GM18873 (cell line): Measurements from ENCODE around the gene GOLGA6B.
"Not testable (repeated sequence)": the region's sequence is repeated elsewhere in the genome, so short reads cannot be mapped to it uniquely, and the experiment has no call there.

Source experiments
- ATAC-seq: cut with Tn5 transposase; IDR thresholded peaks from one replicate; pipeline ENCODE4 v1.9.1; 2021; ENCODE audit warnings: mild to moderate bottlenecking, moderate library complexity, moderate number of reproducible peaks; ENCODE audit not compliant: unreplicated experiment, low FRiP score

Gene GOLGA6B

GRCh38 chr15:72654397-72654796, at the start of gene GOLGA6B:
TSS of gene GOLGA6B (plus strand) at chr15:72654697. CDS start at chr15:72654738, 41 bp downstream.
- not testable (repeated sequence) for ATAC-seq

GRCh38 chr15:72604794-72605193, 49.7 kb upstream of the GOLGA6B start:
- ATAC-seq, result no peak

GRCh38 chr15:72608084-72608483, 46.4 kb upstream of the GOLGA6B start:
- ATAC-seq, result not testable (repeated sequence)

- no peak for ATAC-seq
Observed at GRCh38 chr15:72609862-72610261, 44.6 kb upstream of the GOLGA6B start.

- ATAC-seq, result not testable (repeated sequence)
Observed at GRCh38 chr15:72612324-72612723, 42.2 kb upstream of the GOLGA6B start.

GRCh38 chr15:72614810-72615532, 39.5 kb upstream of the GOLGA6B start:
- ATAC-seq, result no peak

GRCh38 chr15:72615533-72616233, 38.8 kb upstream of the GOLGA6B start:
- ATAC-seq, result not testable (repeated sequence)

GRCh38 chr15:72616491-72617210, 37.8 kb upstream of the GOLGA6B start:
- no peak for ATAC-seq

- ATAC-seq, result not testable (repeated sequence)
Observed at GRCh38 chr15:72623854-72624253, 30.6 kb upstream of the GOLGA6B start.

- not testable (repeated sequence) for ATAC-seq
Observed at GRCh38 chr15:72626153-72626552, 28.3 kb upstream of the GOLGA6B start.

GRCh38 chr15:72628249-72629067, 26.0 kb upstream of the GOLGA6B start:
- not testable (repeated sequence) for ATAC-seq

- not testable (repeated sequence) for ATAC-seq
Observed at GRCh38 chr15:72629068-72629570, 25.4 kb upstream of the GOLGA6B start.

GRCh38 chr15:72636519-72637282, 17.8 kb upstream of the GOLGA6B start:
- ATAC-seq, result not testable (repeated sequence)

GRCh38 chr15:72639759-72640483, 14.6 kb upstream of the GOLGA6B start:
- not testable (repeated sequence) for ATAC-seq

GRCh38 chr15:72642271-72642670, 12.2 kb upstream of the GOLGA6B start:
- ATAC-seq, result not testable (repeated sequence)

GRCh38 chr15:72648631-72649253, 5.8 kb upstream of the GOLGA6B start:
- ATAC-seq, result not testable (repeated sequence)

- not testable (repeated sequence) for ATAC-seq
Observed at GRCh38 chr15:72656014-72656413, 1.5 kb downstream of the GOLGA6B start.

GRCh38 chr15:72661081-72661480, 6.6 kb downstream of the GOLGA6B start:
- ATAC-seq, result not testable (repeated sequence)
